Suppressor macrophage treated with lipopolysaccharide for 1 hour (primary cell): ENCODE data around the gene WFS1.

Experiments used
- DNase-seq, 3 donors: peaks; one replicate each; pipeline ENCODE4 v3.0.0-alpha.2; 2020 to 2022

WFS1 gene

DNA sequence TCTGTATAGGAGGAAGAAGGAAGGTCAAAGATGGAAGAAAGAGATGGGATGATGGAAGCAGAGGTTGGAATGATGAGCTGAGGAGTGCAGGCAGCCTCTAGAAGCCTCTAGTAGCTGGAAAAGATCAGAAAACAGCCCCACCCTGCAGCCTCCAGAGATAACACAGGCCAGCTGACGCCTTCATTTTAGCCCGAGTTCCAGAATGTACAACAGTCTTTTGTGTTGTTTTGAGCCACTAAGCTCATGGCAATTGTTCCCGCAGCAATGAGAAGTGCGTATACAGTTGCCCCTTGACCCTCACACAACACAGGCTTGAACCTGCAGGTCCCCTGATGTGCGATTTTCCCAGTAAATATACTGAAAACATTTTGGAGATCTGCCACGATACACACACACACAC lies 72.0 kb downstream of the WFS1 start:
- DNase-seq = no peak

- DNase-seq = peak in 2 of 3 donors; percentile 4 to 15
These were observed 73.1 kb downstream of the WFS1 start for GRCh38 chr4:6342530-6343293.

GRCh38 chr4:6343939-6344408 lies 74.3 kb downstream of the WFS1 start:
- no peak for DNase-seq

GRCh38 chr4:6345096-6345830 lies 75.6 kb downstream of the WFS1 start:
- DNase-seq = no peak

- DNase-seq = no peak
These were observed 76.2 kb downstream of the WFS1 start for GRCh38 chr4:6345866-6346265.

GRCh38 chr4:6346373-6347110 lies 76.9 kb downstream of the WFS1 start:
- no peak for DNase-seq

DNA sequence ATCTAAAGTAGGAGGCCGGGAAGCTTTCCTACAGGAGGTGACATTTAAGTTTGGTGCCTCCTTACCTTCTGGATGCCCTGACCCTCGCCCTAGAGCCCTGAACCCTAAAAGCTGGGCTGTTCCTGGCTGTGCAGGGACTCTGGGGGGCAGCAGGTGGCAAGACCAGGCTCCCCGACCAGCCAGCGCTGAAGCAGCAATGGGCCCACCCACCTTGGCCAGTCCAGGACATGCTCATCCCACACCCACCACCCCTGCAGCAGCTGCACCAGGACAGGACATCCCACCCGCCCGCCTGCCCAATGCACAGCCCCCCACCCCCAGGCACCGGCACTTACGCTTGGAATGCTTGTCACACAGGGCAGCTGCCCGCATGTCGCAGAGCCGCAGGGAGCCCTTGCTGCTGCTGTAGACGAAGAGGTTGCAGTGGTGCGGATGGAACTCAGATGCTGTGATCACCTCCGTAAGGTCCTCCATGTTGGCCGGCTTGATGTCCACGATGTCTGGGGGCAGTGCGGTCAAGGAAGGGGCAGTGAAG lies 77.9 kb downstream of the WFS1 start:
- no peak for DNase-seq

DNA sequence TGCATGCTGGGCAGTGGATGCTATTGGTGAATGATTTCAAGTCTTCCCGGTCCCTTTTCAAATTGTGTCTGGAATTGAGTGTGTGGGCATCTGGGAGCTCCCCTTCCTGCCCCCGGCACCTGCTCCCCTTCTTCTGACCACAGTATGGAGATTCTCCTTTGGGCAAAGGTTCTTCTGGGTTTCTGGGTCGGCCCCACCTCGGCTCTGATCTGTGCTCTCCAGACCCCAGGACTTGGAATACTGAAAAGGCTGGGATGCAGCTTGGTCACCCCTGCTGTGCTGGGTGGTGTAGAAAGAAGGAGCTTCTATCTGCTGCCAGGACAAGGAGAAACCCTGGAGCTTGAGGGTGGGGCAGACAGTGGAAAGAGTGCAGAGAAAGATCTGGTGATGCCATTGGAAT lies 78.8 kb downstream of the WFS1 start:
- DNase-seq = no peak

DNA sequence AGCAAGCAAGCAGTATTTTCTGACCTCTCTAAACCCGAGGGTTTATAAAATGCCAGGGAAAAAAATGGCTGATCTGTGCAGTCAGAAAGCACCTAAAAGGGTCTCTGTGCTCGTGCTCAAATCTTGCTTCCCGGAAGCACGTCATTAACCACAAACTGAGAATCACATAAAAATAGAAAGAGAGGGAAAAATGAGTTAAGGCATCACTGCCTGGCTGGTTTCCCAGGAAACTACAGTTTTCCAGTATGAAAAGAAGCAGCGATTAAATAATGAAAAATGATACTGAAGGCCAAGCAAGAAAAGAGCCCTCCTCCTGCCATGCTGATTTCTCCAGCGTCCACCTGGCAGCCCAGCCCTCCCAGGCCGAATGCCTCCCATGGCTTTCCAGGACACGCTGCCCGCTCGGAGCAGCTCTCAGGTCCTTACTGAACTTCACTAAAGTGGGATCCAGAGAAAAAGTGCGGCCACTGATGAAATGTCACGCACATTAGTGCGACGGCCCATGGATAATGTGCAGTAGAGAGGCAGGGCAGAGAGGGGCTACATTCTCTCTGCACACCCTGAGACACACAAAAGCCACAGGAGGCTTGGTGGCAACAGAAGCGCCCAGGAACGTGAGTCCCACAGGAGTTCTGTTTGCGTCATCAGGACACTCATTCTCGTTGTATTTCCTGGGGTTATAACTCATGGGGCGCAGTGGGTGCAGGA lies 80.4 kb downstream of the WFS1 start:
- no peak for DNase-seq

GRCh38 chr4:6350646-6351045 lies 81.0 kb downstream of the WFS1 start:
- DNase-seq = no peak

- DNase-seq = no peak
These were observed 81.8 kb downstream of the WFS1 start for GRCh38 chr4:6351246-6352000.

DNA sequence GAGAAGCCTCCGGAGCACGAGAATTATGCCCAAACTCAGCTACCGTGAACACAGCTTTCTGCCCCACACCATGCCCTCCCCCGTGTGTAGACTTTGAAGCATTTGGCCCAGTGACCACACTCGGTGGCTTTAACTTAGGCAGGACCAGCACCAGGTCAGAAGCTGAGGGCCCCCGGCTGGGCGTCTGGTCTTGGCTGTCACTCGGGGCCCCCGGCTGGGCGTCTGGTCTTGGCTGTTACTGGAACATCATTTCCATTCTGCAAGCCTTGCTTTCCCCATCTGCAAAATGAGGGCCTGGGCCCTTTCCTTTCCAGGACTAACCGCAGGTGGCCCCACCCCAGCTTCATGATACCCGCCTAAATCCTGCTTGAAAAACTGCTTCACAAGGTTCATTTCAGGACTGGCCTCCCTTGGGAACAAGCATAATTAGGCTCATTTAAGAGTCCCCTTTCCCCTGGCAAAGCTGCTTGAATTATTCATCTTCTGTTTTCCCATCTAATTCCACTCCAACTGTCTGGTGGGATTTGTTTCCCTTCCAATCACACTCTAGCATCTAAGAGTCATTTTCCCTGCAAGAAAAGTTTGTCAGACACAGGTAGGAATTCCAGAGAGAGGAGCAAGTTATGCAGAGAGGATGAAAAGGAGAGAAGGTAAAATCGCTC lies 82.5 kb downstream of the WFS1 start:
- no peak for DNase-seq
